SU-DHL-6 (cell line): ENCODE measurements around the gene C3orf33.

ENCODE experiments used
- EZH2phosphoT487 ChIP-seq: fragments of 200-600 bp; sonication (generic), shearing (Covaris generic); conservative IDR thresholded peaks from 2 replicates; pipeline ENCODE4 v1.6.1; 2018; ENCODE audit warnings: mild to moderate bottlenecking, antibody characterized with exemption, low read length, moderate library complexity, mixed read lengths
- TF ChIP-seq, protein P1 (sequence below): fragments of 200-600 bp; sonication (generic); IDR thresholded peaks from one replicate; pipeline ENCODE4 v1.5.1; 2017; ENCODE audit warnings: antibody characterized with exemption, mild to moderate bottlenecking, low read length, moderate library complexity; ENCODE audit not compliant: insufficient read depth, poor library complexity, severe bottlenecking

DNA sequence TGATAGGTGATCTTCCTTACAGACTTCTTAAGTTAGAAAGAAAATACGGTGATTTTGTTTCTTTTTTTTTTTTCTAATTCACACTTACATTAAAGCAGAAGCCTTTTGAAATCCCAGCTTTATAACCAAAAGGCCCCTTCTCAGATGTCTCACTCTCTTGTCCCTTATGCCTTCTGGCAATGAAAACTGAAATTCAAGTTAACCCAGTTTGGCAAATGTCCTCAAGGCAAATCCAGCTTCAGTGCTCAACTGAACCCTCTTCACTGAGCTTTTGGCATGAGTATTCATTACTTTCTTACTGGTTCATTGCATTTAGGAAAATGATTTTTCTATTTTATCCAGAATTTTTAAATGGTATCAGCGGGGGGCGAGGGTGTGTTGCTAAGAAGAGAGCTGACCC is 78.2 kb downstream of the C3orf33 start:
- TF ChIP-seq, protein P1, sequence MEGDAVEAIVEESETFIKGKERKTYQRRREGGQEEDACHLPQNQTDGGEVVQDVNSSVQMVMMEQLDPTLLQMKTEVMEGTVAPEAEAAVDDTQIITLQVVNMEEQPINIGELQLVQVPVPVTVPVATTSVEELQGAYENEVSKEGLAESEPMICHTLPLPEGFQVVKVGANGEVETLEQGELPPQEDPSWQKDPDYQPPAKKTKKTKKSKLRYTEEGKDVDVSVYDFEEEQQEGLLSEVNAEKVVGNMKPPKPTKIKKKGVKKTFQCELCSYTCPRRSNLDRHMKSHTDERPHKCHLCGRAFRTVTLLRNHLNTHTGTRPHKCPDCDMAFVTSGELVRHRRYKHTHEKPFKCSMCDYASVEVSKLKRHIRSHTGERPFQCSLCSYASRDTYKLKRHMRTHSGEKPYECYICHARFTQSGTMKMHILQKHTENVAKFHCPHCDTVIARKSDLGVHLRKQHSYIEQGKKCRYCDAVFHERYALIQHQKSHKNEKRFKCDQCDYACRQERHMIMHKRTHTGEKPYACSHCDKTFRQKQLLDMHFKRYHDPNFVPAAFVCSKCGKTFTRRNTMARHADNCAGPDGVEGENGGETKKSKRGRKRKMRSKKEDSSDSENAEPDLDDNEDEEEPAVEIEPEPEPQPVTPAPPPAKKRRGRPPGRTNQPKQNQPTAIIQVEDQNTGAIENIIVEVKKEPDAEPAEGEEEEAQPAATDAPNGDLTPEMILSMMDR = no peak
- no peak for TF ChIP-seq EZH2phosphoT487
